Epithelial cell of prostate (primary cell): ENCODE results near the gene PACS2.

Source experiments
- DNase-seq: peaks from one replicate; pipeline ENCODE4 v3.0.0-alpha.2; 2011; ENCODE audit warnings: low read depth, low spot score
- H3K27ac ChIP-seq: fragments of 450-650 bp; 2 replicates; pipeline ENCODE4 v1.5.1; 2017; ENCODE audit warnings: mild to moderate bottlenecking

The PACS2 gene

GRCh38 chr14:105415481-105416428, 101.2 kb downstream of the PACS2 start:
- no peak for DNase-seq
- no peak overlapping the region for H3K27ac ChIP-seq

GRCh38 chr14:105416671-105417070, 102.1 kb downstream of the PACS2 start:
- H3K27ac ChIP-seq = no peak overlapping the region
- DNase-seq = no peak

GRCh38 chr14:105417690-105418121, 103.2 kb downstream of the PACS2 start:
- H3K27ac ChIP-seq = no peak overlapping the region
- no peak for DNase-seq

- DNase-seq = no peak
- no peak overlapping the region for H3K27ac ChIP-seq
Observed at GRCh38 chr14:105418269-105419194, 104.0 kb downstream of the PACS2 start.

GRCh38 chr14:105419195-105420091, 104.9 kb downstream of the PACS2 start, which contains the start of gene MTA1:
Gene MTA1 (plus strand): TSS chr14:105419827. CDS start chr14:105420036, 209 bp downstream.
- H3K27ac ChIP-seq = no peak within 1 kb of the TSS
- DNase-seq = no peak

GRCh38 chr14:105420101-105420973, 105.8 kb downstream of the PACS2 start:
- H3K27ac ChIP-seq = no peak overlapping the region
- no peak for DNase-seq

GRCh38 chr14:105420974-105421674, 106.6 kb downstream of the PACS2 start:
- no peak for DNase-seq
- no peak overlapping the region for H3K27ac ChIP-seq

GRCh38 chr14:105421723-105422615, 107.4 kb downstream of the PACS2 start:
- H3K27ac ChIP-seq = no peak overlapping the region
- DNase-seq = no peak

- H3K27ac ChIP-seq = no peak overlapping the region
- no peak for DNase-seq
Observed at GRCh38 chr14:105422695-105423487, 108.3 kb downstream of the PACS2 start.

GRCh38 chr14:105423488-105424195, 109.1 kb downstream of the PACS2 start:
- DNase-seq = no peak
- H3K27ac ChIP-seq = no peak overlapping the region

- no peak overlapping the region for H3K27ac ChIP-seq
Observed at GRCh38 chr14:105424861-105425260, 110.3 kb downstream of the PACS2 start.

GRCh38 chr14:105425823-105426247, 111.3 kb downstream of the PACS2 start:
- no peak overlapping the region for H3K27ac ChIP-seq
- DNase-seq = no peak

More at GRCh38 chr14:105424861-105425260, 110.3 kb downstream of the PACS2 start:
- no peak for DNase-seq

GRCh38 chr14:105426416-105427130, 112.0 kb downstream of the PACS2 start:
- no peak overlapping the region for H3K27ac ChIP-seq
- DNase-seq = no peak

- DNase-seq = no peak
- no peak overlapping the region for H3K27ac ChIP-seq
Observed at GRCh38 chr14:105427412-105427811, 112.9 kb downstream of the PACS2 start.

GRCh38 chr14:105427936-105428485, 113.5 kb downstream of the PACS2 start:
- no peak overlapping the region for H3K27ac ChIP-seq
- DNase-seq = no peak
